Neural cell (in vitro differentiated cells): ENCODE results near the gene IMMP2L. TPM values are rescaled to one million over a fixed set of nuclear protein-coding genes. Genes with fewer than 3 reads are reported as not detected.

Experiments
- H2AFZ ChIP-seq: fragments of 200-600, 300-800 bp; sonication (generic), shearing (Covaris generic); 2 replicates; pipeline ENCODE4 v1.6.0; 2014; ENCODE audit warnings: low read depth, mild to moderate bottlenecking, antibody characterized with exemption, low read length, moderate library complexity
- H3F3A ChIP-seq: fragments of 200-600 bp; shearing (Covaris generic); 2 replicates; pipeline ENCODE4 v1.6.1; 2016; ENCODE audit warnings: mild to moderate bottlenecking, moderate library complexity, mixed read lengths, antibody characterized with exemption, low read length; ENCODE audit not compliant: insufficient read depth, poor library complexity, severe bottlenecking
- H3K27ac ChIP-seq: fragments of 200-600, 300-800 bp; sonication (generic), shearing (Covaris generic); 2 replicates; pipeline ENCODE4 v1.5.1; 2014; ENCODE audit warnings: mild to moderate bottlenecking, low read length, moderate library complexity
- H3K27me3 ChIP-seq: fragments of 300-800, 200-600 bp; sonication (generic), shearing (Covaris generic); 2 replicates; pipeline ENCODE4 v1.6.0; 2014; ENCODE audit warnings: mild to moderate bottlenecking, low read depth, low read length, moderate library complexity; ENCODE audit not compliant: insufficient read depth
- H3K36me3 ChIP-seq: fragments of 300-800, 200-600 bp; sonication (generic), shearing (Covaris generic); 2 replicates; pipeline ENCODE4 v1.5.1; 2014; ENCODE audit warnings: mild to moderate bottlenecking, antibody characterized with exemption, low read length, moderate library complexity; ENCODE audit not compliant: insufficient read depth
- H3K4me2 ChIP-seq: fragments of 300-800, 200-600 bp; sonication (generic), shearing (Covaris generic); 2 replicates; pipeline ENCODE4 v1.6.0; 2014; ENCODE audit warnings: mild to moderate bottlenecking, low read length
- H3K4me3 ChIP-seq: fragments of 300-800, 200-600 bp; sonication (generic), shearing (Covaris generic); 2 replicates; pipeline ENCODE4 v1.5.1; 2014; ENCODE audit warnings: mild to moderate bottlenecking, low read length, moderate library complexity
- H3K79me2 ChIP-seq: fragments of 200-600 bp; shearing (Covaris generic); replicated peaks from 2 replicates; pipeline ENCODE4 v1.6.0; 2014; ENCODE audit warnings: mild to moderate bottlenecking, low read length, moderate library complexity; ENCODE audit not compliant: insufficient read depth
- H3K9ac ChIP-seq: fragments of 300-800, 200-600 bp; sonication (generic), shearing (Covaris generic); 2 replicates; pipeline ENCODE4 v1.6.1; 2016; ENCODE audit warnings: mild to moderate bottlenecking, low read length, mixed read lengths
- H3K9me2 ChIP-seq: fragments of 200-600 bp; shearing (Covaris generic); 2 replicates; pipeline ENCODE4 v1.6.1; 2016; ENCODE audit warnings: mild to moderate bottlenecking, low read length, mixed read lengths; ENCODE audit not compliant: insufficient read depth
- H3K9me3 ChIP-seq: fragments of 200-600, 300-800 bp; sonication (generic), shearing (Covaris generic); 2 replicates; pipeline ENCODE4 v1.6.1; 2016; ENCODE audit warnings: mild to moderate bottlenecking, mixed run types, low read length, moderate library complexity, mixed read lengths
- H4K20me1 ChIP-seq: fragments of 200-600 bp; shearing (Covaris generic); 2 replicates; pipeline ENCODE4 v1.6.1; 2016; ENCODE audit warnings: mild to moderate bottlenecking, mixed run types; ENCODE audit not compliant: insufficient read depth
- CTCF ChIP-seq: fragments of 450-650 bp; IDR thresholded peaks from 2 replicates; pipeline ENCODE4 v1.5.1; 2014; ENCODE audit warnings: antibody characterized with exemption, mild to moderate bottlenecking, moderate library complexity; ENCODE audit not compliant: poor library complexity, severe bottlenecking
- EP300 ChIP-seq: fragments of 450-650 bp; conservative IDR thresholded peaks from 2 replicates; pipeline ENCODE4 v1.6.1; 2014; ENCODE audit warnings: antibody characterized with exemption, mild to moderate bottlenecking, moderate library complexity; ENCODE audit not compliant: poor library complexity, severe bottlenecking
- EZH2 ChIP-seq: fragments of 200-600, 300-800 bp; shearing (Covaris generic), sonication (generic); IDR thresholded peaks from 2 replicates; pipeline ENCODE4 v1.6.1; 2014; ENCODE audit warnings: antibody characterized with exemption, low read length, borderline replicate concordance, mild to moderate bottlenecking; ENCODE audit not compliant: insufficient read depth, poor library complexity, severe bottlenecking
- MXI1 ChIP-seq: fragments of 450-650 bp; conservative IDR thresholded peaks from 2 replicates; pipeline ENCODE4 v1.6.1; 2014; ENCODE audit warnings: antibody characterized with exemption, mild to moderate bottlenecking; ENCODE audit not compliant: poor library complexity, severe bottlenecking
- POLR2AphosphoS5 ChIP-seq: IDR thresholded peaks from 2 replicates; pipeline ENCODE4 v1.6.1; 2012
- RAD21 ChIP-seq: fragments of 450-650 bp; conservative IDR thresholded peaks from 2 replicates; pipeline ENCODE4 v1.6.1; 2014; ENCODE audit warnings: antibody characterized with exemption, mild to moderate bottlenecking, moderate library complexity
- REST ChIP-seq: IDR thresholded peaks from 2 replicates; pipeline ENCODE4 v1.6.1; 2012; ENCODE audit warnings: borderline replicate concordance
- SMC3 ChIP-seq: fragments of 450-650 bp; conservative IDR thresholded peaks from 2 replicates; pipeline ENCODE4 v1.6.1; 2014; ENCODE audit warnings: antibody characterized with exemption, mild to moderate bottlenecking, moderate library complexity; ENCODE audit not compliant: poor library complexity
- TAF1 ChIP-seq: IDR thresholded peaks from 2 replicates; pipeline ENCODE4 v1.6.1; 2012; ENCODE audit warnings: low read depth
- polyA plus RNA-seq: library from polyadenylated mRNA; depleted of rRNA; stranded (reverse); fragments of >200 nt; gene quantifications from 2 replicates; pipeline ENCODE4 v1.2.3, GENCODE V29; 2014

IMMP2L gene
- polyA plus RNA-seq, 1 donor from 2014 or later, result 9.7 TPM

GRCh38 chr7:111075498-111075897 is 486.8 kb downstream of the IMMP2L start:
- no peak overlapping the region for H2AFZ ChIP-seq
- no peaks in the 10 kb centered on the region for H3K9me3 ChIP-seq
- no peak overlapping the region for H3K9ac ChIP-seq
- no peak overlapping the region for H3K4me3 ChIP-seq
- H3F3A ChIP-seq, result no peaks in the 10 kb centered on the region
- H3K36me3 ChIP-seq, result no peaks in the 10 kb centered on the region
- no peak for TF ChIP-seq REST
- no peak for TF ChIP-seq POLR2AphosphoS5
- H3K27ac ChIP-seq, result no peak overlapping the region
- no peaks in the 10 kb centered on the region for H4K20me1 ChIP-seq
- no peaks in the 10 kb centered on the region for H3K9me2 ChIP-seq
- H3K4me2 ChIP-seq, result no peak overlapping the region
- H3K79me2 ChIP-seq, result no peaks in the 10 kb centered on the region
- H3K27me3 ChIP-seq, result no peaks in the 10 kb centered on the region

- H4K20me1 ChIP-seq, result no peaks in the 10 kb centered on the region
- H3K79me2 ChIP-seq, result no peaks in the 10 kb centered on the region
- no peaks in the 10 kb centered on the region for H3K36me3 ChIP-seq
- TF ChIP-seq RAD21, result no peak
- TF ChIP-seq EZH2, result no peak
- TF ChIP-seq POLR2AphosphoS5, result no peak
- no peak for TF ChIP-seq REST
- no peak for TF ChIP-seq TAF1
- no peak for TF ChIP-seq SMC3
- TF ChIP-seq CTCF, result no peak
- TF ChIP-seq EP300, result no peak
- no peak for TF ChIP-seq MXI1
- H3K27me3 ChIP-seq, result no peaks in the 10 kb centered on the region
- no peaks in the 10 kb centered on the region for H3F3A ChIP-seq
- no peak overlapping the region for H3K4me2 ChIP-seq
- H3K9me3 ChIP-seq, result no peaks in the 10 kb centered on the region
- H2AFZ ChIP-seq, result no peak overlapping the region
- H3K9ac ChIP-seq, result no peak overlapping the region
- no peak overlapping the region for H3K4me3 ChIP-seq
- H3K27ac ChIP-seq, result no peak overlapping the region
- no peaks in the 10 kb centered on the region for H3K9me2 ChIP-seq
Observed at GRCh38 chr7:111074748-111075146, 487.5 kb downstream of the IMMP2L start.
